ENCODE data around the gene C2orf78. TPM values are rescaled to one million over a fixed set of nuclear protein-coding genes. Genes with fewer than 3 reads are reported as not detected.

Gene C2orf78
- polyA plus RNA-seq, 1 of the 3 experiments (the other 2 are of a cell fraction), result 0.02 TPM

GRCh38 chr2:73818296-73818695, 34.3 kb downstream of the C2orf78 start:
- Histone ChIP-seq H3K79me2 (ENCODE audit: insufficient read depth) (no peaks in the 10 kb centered on the region), H3K4me2 (no peak overlapping the region), H3K27me3 (ENCODE audit: insufficient read depth) (peaks cover 9% of the 10 kb centered on the region; the same call in 1 of the 2 replicates), H3K9me2 (no peaks in the 10 kb centered on the region), H3K36me3 (replicated peaks in 1 of 2; ENCODE audit: control insufficient read depth in 1 of 2, insufficient read depth in 2 of 2, low read length in 1 of 2) (no peaks in the 10 kb centered on the region), H3K9ac (no peak overlapping the region), H3K27ac (ENCODE audit: low read depth in 2 of 2, low read length in 1 of 2) (no peak overlapping the region), H3K9me3 (no peaks in the 10 kb centered on the region), H3K4me1 (ENCODE audit: control insufficient read depth in 1 of 2, insufficient read depth in 2 of 2, low read depth in 1 of 2, low read length in 1 of 2) (no peaks in the 10 kb centered on the region), H3F3A (replicated peaks; ENCODE audit: insufficient read depth) (no peaks in the 10 kb centered on the region), H4K20me1 (ENCODE audit: insufficient read depth) (no peaks in the 10 kb centered on the region), H3K4me3 (ENCODE audit: low read depth in 2 of 2, low read length in 1 of 2) (no peak overlapping the region), H2AFZ (ENCODE audit: low read depth) (no peak overlapping the region)
- DNase-seq, result no peak
- TF ChIP-seq NFIC (IDR thresholded peaks at IDR 0.05; ENCODE audit: borderline replicate concordance), result no peak
- POLR2A ChIA-PET, result interaction anchor here (0.6 kb wide), 1 partner anchor 362 kb away, joined by 4 read pairs; no protein-coding TSS in a partner anchor
- 76% methylated on average over 18 of the region's 18 CpGs for WGBS (ENCODE audit: low lambda C conversion rate)
- CTCF ChIA-PET, result interaction anchor here (0.6 to 1.5 kb wide), 2 partner anchors 49 to 329 kb away, joined by 3 to 4 read pairs; partner anchors contain the start of gene BOLA3

- H3K9me2 ChIP-seq, result no peaks in the 10 kb centered on the region
- H3K4me3 ChIP-seq (ENCODE audit: low read depth in 2 of 2, low read length in 1 of 2), result no peak overlapping the region
- H3F3A ChIP-seq (replicated peaks; ENCODE audit: insufficient read depth), result peaks cover 4% of the 10 kb centered on the region
- TF ChIP-seq RAD21 (IDR thresholded peaks at IDR 0.05; ENCODE audit: low read length) (no peak), RXRA (IDR thresholded peaks at IDR 0.05; ENCODE audit: borderline replicate concordance, low read depth) (no peak), TAF1 (IDR thresholded peaks at IDR 0.05; ENCODE audit: borderline replicate concordance, low read depth, low read length) (no peak), JUND (IDR thresholded peaks at IDR 0.05) (no peak), CHD2 (IDR thresholded peaks at IDR 0.05; ENCODE audit: low read length, partially characterized antibody) (no peak), REST (IDR thresholded peaks at IDR 0.05; ENCODE audit: low read depth, low read length) (no peak), ZBTB33 (IDR thresholded peaks at IDR 0.05; ENCODE audit: borderline replicate concordance, low read depth) (no peak), TCF12 (IDR thresholded peaks at IDR 0.05) (no peak), IRF3 (IDR thresholded peaks at IDR 0.05; ENCODE audit: low read depth, low read length) (no peak), YY1 (IDR thresholded peaks at IDR 0.05; ENCODE audit: low read depth) (no peak), RCOR1 (IDR thresholded peaks at IDR 0.05; ENCODE audit: low read length) (no peak), EP300 (IDR thresholded peaks at IDR 0.05; ENCODE audit: borderline replicate concordance in 1 of 2, low read depth in 1 of 2, low read length in 1 of 2) (no peak), SIN3A (IDR thresholded peaks at IDR 0.05; ENCODE audit: borderline replicate concordance, low read depth, low read length) (no peak), FOSL2 (IDR thresholded peaks at IDR 0.05; ENCODE audit: borderline replicate concordance, low read depth) (no peak), TEAD4 (IDR thresholded peaks at IDR 0.05; ENCODE audit: borderline replicate concordance, insufficient read depth) (no peak), POLR2AphosphoS5 (IDR thresholded peaks at IDR 0.05; ENCODE audit: low read depth, low read length) (no peak), ELF1 (IDR thresholded peaks at IDR 0.05) (no peak), RFX5 (IDR thresholded peaks at IDR 0.05; ENCODE audit: low read length) (no peak), SMC3 (IDR thresholded peaks at IDR 0.05; ENCODE audit: low read depth, low read length) (no peak)
- H3K36me3 ChIP-seq (replicated peaks in 1 of 2; ENCODE audit: control insufficient read depth in 1 of 2, insufficient read depth in 2 of 2, low read length in 1 of 2), result no peaks in the 10 kb centered on the region
- no peaks in the 10 kb centered on the region for H4K20me1 ChIP-seq (ENCODE audit: insufficient read depth)
- POLR2A ChIA-PET, result no interaction called here
- no peaks in the 10 kb centered on the region for H3K9me3 ChIP-seq
- no peak overlapping the region for H2AFZ ChIP-seq (ENCODE audit: low read depth)
- H3K79me2 ChIP-seq (ENCODE audit: insufficient read depth), result no peaks in the 10 kb centered on the region
- CTCF ChIA-PET, result interaction anchor here (0.9 to 9.4 kb wide), 4 partner anchors 40 to 514 kb away, joined by 3 to 155 read pairs (median 4); partner anchors contain the start of gene BOLA3
- WGBS (ENCODE audit: low lambda C conversion rate), result 28% methylated on average over 2 of the region's 2 CpGs
- H3K4me2 ChIP-seq, result no peak overlapping the region
- H3K27me3 ChIP-seq (ENCODE audit: insufficient read depth), result 0 out of 2 replicates have a peak, but pooled peaks cover 9% of the 10 kb centered on the region
- DNase-seq, result no peak
- no peak overlapping the region for H3K9ac ChIP-seq
- H3K4me1 ChIP-seq (ENCODE audit: control insufficient read depth in 1 of 2, insufficient read depth in 2 of 2, low read depth in 1 of 2, low read length in 1 of 2), result no peaks in the 10 kb centered on the region
- no peak overlapping the region for H3K27ac ChIP-seq (ENCODE audit: low read depth in 2 of 2, low read length in 1 of 2)
Observed at GRCh38 chr2:73821227-73821626, 37.2 kb downstream of the C2orf78 start.
